AG04449 (cell line): ENCODE data around the gene SRBD1.

Source experiments
- CTCF ChIA-PET: fragments of 350-600 bp; formaldehyde crosslinking; extraction: SDS; loops from one replicate; lab custom pipeline; 2021; ENCODE audit warnings: antibody characterized with exemption; lab: Yijun Ruan, JAX
- POLR2A ChIA-PET: fragments of 400-600, 350-600 bp; formaldehyde crosslinking; extraction: SDS; loops from one replicate; lab custom pipeline; 2020; ENCODE audit warnings: antibody characterized with exemption, inconsistent platforms; lab: Yijun Ruan, JAX
- DNase-seq: peaks from one replicate; pipeline ENCODE4 v3.0.0-alpha.2; 2010; ENCODE audit warnings: low read depth, low spot score
- H3K4me3 ChIP-seq: 2 replicates; pipeline ENCODE4 v1.5.1; 2011; ENCODE audit warnings: low read depth, mild to moderate bottlenecking, control low read depth, low read length
- TF ChIP-seq, protein P1 (sequence below): IDR thresholded peaks from one replicate; pipeline ENCODE4 v1.5.1; 2011; ENCODE audit warnings: mild to moderate bottlenecking, moderate library complexity, low read length, control low read depth, inconsistent platforms; ENCODE audit not compliant: insufficient read depth; ENCODE audit errors: missing control alignments

The SRBD1 gene

GRCh38 chr2:45629971-45630370 is 18.9 kb upstream of the SRBD1 start:
- H3K4me3 ChIP-seq = no peak overlapping the region
- POLR2A ChIA-PET = no interaction called here
- DNase-seq = no peak
- CTCF ChIA-PET = interaction anchor here (1.2 kb wide), 1 partner anchor 14 kb away, joined by 3 read pairs; no protein-coding TSS in a partner anchor
- TF ChIP-seq, protein P1, sequence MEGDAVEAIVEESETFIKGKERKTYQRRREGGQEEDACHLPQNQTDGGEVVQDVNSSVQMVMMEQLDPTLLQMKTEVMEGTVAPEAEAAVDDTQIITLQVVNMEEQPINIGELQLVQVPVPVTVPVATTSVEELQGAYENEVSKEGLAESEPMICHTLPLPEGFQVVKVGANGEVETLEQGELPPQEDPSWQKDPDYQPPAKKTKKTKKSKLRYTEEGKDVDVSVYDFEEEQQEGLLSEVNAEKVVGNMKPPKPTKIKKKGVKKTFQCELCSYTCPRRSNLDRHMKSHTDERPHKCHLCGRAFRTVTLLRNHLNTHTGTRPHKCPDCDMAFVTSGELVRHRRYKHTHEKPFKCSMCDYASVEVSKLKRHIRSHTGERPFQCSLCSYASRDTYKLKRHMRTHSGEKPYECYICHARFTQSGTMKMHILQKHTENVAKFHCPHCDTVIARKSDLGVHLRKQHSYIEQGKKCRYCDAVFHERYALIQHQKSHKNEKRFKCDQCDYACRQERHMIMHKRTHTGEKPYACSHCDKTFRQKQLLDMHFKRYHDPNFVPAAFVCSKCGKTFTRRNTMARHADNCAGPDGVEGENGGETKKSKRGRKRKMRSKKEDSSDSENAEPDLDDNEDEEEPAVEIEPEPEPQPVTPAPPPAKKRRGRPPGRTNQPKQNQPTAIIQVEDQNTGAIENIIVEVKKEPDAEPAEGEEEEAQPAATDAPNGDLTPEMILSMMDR = no peak

DNA sequence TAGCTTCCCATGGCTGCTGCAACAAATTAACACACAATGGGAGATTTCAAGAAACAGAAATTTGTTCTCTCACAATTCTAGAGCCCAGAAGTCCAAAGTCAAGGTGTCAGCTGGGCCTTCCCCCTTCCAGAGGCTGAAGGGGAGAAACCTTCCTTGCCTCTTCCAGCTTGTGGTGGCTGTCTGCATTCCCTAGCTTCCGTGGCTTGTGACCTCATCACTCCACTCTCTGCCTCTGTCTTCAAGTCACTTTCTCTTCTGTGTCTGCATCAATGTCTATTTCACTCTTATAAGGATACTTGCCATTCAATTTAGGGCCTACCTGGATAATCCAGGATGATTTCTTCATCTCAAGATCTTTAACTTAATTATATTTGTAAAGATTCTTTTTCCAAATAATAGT is 16.8 kb upstream of the SRBD1 start:
- DNase-seq = no peak
- CTCF ChIA-PET = interaction anchor here (0.9 to 1.6 kb wide), 3 partner anchors 9 to 365 kb away, joined by 3 to 6 read pairs (median 5); no protein-coding TSS in a partner anchor
- POLR2A ChIA-PET = no interaction called here
- no peak overlapping the region for H3K4me3 ChIP-seq
- TF ChIP-seq, protein P1 = no peak

- POLR2A ChIA-PET = interaction anchor here (0.6 kb wide), 1 partner anchor 13 kb away, joined by 3 read pairs; no protein-coding TSS in a partner anchor
- CTCF ChIA-PET = interaction anchor here (0.8 to 1.6 kb wide), 3 partner anchors 16 to 367 kb away, joined by 3 to 5 read pairs (median 4); no protein-coding TSS in a partner anchor
- DNase-seq = no peak
- TF ChIP-seq, protein P1 = no peak
- no peak overlapping the region for H3K4me3 ChIP-seq
Measured at GRCh38 chr2:45626387-45627221, 15.5 kb upstream of the SRBD1 start.

- CTCF ChIA-PET = interaction anchor here (0.8 to 1.3 kb wide), 2 partner anchors 17 to 18 kb away, joined by 3 to 4 read pairs; no protein-coding TSS in a partner anchor
- TF ChIP-seq, protein P1 = no peak
- no peak overlapping the region for H3K4me3 ChIP-seq
- no peak for DNase-seq
- POLR2A ChIA-PET = no interaction called here
Measured at GRCh38 chr2:45625824-45626223, 14.8 kb upstream of the SRBD1 start.

DNA sequence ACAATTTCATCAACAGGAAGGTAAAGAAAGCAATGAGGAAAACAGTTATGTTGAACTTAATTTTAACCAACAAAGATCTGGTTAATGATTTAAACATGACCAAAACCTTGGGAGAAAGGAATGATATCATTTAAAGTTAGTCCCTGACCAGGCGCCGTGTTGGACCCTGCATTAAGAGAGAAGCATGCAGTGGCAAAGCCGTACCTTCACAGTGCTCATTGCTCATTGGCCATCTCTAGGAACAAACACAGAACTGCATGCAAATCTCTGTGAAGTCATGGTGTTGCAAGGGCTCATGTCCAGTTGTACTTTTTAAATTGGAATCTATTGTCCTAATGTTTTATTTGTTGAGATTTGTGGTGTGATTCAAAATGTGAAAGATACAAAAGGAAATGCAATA is 12.0 kb upstream of the SRBD1 start:
- ChIA-PET CTCF (interaction anchor here (0.9 kb wide), 1 partner anchor 8 kb away, joined by 3 read pairs; no protein-coding TSS in a partner anchor), POLR2A (no interaction called here)
- no peak overlapping the region for H3K4me3 ChIP-seq
- TF ChIP-seq, protein P1 = no peak
- no peak for DNase-seq
